Natural killer cell (primary cell): ENCODE data around the gene WHRN. TPM values are rescaled to one million over a fixed set of nuclear protein-coding genes. Genes with fewer than 3 reads are reported as not detected.

Source experiments
- ATAC-seq, 3 donors: fragments of 150-1000 bp in 2 of 3; fragments of 200-7000 bp in 1 of 3; cut with Tn5 transposase; 1 replicate in 1 of 3; 2 replicates in 2 of 3; pipeline ENCODE4 v1.10.0; 2021; ENCODE audit warnings: mild to moderate bottlenecking in 2 of 3, moderate library complexity in 2 of 3
- DNase-seq, 2 donors: peaks; one replicate each; pipeline versions ENCODE4 v3.0.0 to v3.0.0-alpha.2; 2013 to 2021; ENCODE audit warnings: mixed read lengths in 1 of 2
- H3K27ac ChIP-seq: one replicate; pipeline ENCODE4 v1.5.1; 2013; ENCODE audit warnings: mild to moderate bottlenecking, low read length
- H3K27me3 ChIP-seq: one replicate; pipeline ENCODE4 v1.6.1; 2013; ENCODE audit warnings: low read length; ENCODE audit not compliant: control insufficient read depth, insufficient read depth
- H3K36me3 ChIP-seq: one replicate; pipeline ENCODE4 v1.6.1; 2013; ENCODE audit warnings: low read length; ENCODE audit not compliant: control insufficient read depth, insufficient read depth
- H3K4me1 ChIP-seq: one replicate; pipeline ENCODE4 v1.6.1; 2013; ENCODE audit warnings: low read length; ENCODE audit not compliant: control insufficient read depth, insufficient read depth
- H3K4me3 ChIP-seq: one replicate; pipeline ENCODE4 v1.5.1; 2013; ENCODE audit warnings: low read length
- H3K9me3 ChIP-seq: one replicate; pipeline ENCODE4 v1.6.1; 2013; ENCODE audit warnings: low read length; ENCODE audit not compliant: control insufficient read depth, insufficient read depth
- H3K27ac Mint-ChIP-seq, 2 donors: one replicate each; pipeline ENCODE4 v1.8.0; 2022; ENCODE audit warnings: mild to moderate bottlenecking in 2 of 2, mixed read lengths in 2 of 2, moderate library complexity in 1 of 2
- H3K27me3 Mint-ChIP-seq, 2 donors: one replicate each; pipeline ENCODE4 v1.8.0; 2022; ENCODE audit warnings: low read depth in 2 of 2, mixed read lengths in 2 of 2
- H3K36me3 Mint-ChIP-seq: one replicate; pipeline ENCODE4 v1.8.0; 2022; ENCODE audit warnings: mixed read lengths
- H3K4me1 Mint-ChIP-seq, 2 donors: one replicate each; pipeline ENCODE4 v1.8.0; 2022; ENCODE audit warnings: mixed read lengths in 2 of 2
- H3K4me3 Mint-ChIP-seq: one replicate; pipeline ENCODE4 v1.8.0; 2022; ENCODE audit warnings: mild to moderate bottlenecking, moderate library complexity, mixed read lengths
- H3K9me3 Mint-ChIP-seq, 2 donors: one replicate each; pipeline ENCODE4 v1.8.0; 2022; ENCODE audit warnings: mixed read lengths in 2 of 2
- WGBS: methylation state at CpG from one replicate; pipeline ENCODE4 v1.1.7; 2013; ENCODE audit warnings: missing lambda C conversion rate; ENCODE audit not compliant: insufficient coverage; 5-methylcytosine and 5-hydroxymethylcytosine counted together
- intact Hi-C: fragments of 100-400 bp; cut with micrococcal nuclease; formaldehyde crosslinking; loops from one replicate; pipeline ENCODE4 v1.14.2; 2022
- total RNA-seq, 4 donors: library from RNA; stranded (reverse); fragments of 120-200 nt in 1 of 4; gene quantifications; one replicate each; pipeline versions ENCODE4 v1.2.3 to v1.2.4, GENCODE V29; 2013 to 2022
- TF ChIP-seq, protein P1 (sequence below): fragments of 200-600 bp; IDR thresholded peaks from one replicate; pipeline ENCODE4 v1.8.0; 2022; ENCODE audit warnings: antibody characterized with exemption

The WHRN gene
- total RNA-seq, 3 donors from 2014 or later (not counting 1 experiment from before 2014, with no cell fraction given), result 29.8 to 90.6 (median 36.8) TPM

DNA sequence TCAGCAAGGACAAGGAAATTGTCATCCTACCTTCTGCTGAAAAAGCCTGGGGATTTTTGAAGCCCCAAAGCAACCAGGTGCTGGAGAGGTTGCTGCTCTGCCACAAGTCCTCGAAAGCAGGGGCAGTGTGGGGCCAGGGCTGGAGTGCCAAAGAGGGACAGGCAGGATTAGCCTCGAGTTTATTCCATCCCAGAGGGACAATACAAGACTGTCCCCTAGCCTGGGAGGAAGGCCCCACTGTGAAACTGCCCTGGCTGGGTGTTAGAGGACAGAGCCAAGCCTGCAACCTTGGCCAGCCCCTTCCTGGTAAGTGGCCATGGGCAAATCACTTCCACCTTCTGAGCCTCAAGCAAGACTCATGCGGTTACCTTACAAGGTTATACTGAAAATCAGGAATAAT lies 55.1 kb downstream of the WHRN start:
- Histone ChIP-seq H3K36me3 (no peaks in the 10 kb centered on the region), H3K9me3 (no peaks in the 10 kb centered on the region), H3K4me1 (peaks cover 32% of the 10 kb centered on the region), H3K4me3 (no peak overlapping the region), H3K27me3 (no peaks in the 10 kb centered on the region), H3K27ac (no peak overlapping the region)
- no peaks in the 10 kb centered on the region for H3K9me3 Mint-ChIP-seq
- no peak overlapping the region for H3K4me3 Mint-ChIP-seq
- no peaks in the 10 kb centered on the region for H3K36me3 Mint-ChIP-seq
- 87% methylated on average over 3 of the region's 3 CpGs for WGBS
- ATAC-seq (no peak), DNase-seq (no peak)
- no peak overlapping the region for H3K27ac Mint-ChIP-seq
- TF ChIP-seq, protein P1, sequence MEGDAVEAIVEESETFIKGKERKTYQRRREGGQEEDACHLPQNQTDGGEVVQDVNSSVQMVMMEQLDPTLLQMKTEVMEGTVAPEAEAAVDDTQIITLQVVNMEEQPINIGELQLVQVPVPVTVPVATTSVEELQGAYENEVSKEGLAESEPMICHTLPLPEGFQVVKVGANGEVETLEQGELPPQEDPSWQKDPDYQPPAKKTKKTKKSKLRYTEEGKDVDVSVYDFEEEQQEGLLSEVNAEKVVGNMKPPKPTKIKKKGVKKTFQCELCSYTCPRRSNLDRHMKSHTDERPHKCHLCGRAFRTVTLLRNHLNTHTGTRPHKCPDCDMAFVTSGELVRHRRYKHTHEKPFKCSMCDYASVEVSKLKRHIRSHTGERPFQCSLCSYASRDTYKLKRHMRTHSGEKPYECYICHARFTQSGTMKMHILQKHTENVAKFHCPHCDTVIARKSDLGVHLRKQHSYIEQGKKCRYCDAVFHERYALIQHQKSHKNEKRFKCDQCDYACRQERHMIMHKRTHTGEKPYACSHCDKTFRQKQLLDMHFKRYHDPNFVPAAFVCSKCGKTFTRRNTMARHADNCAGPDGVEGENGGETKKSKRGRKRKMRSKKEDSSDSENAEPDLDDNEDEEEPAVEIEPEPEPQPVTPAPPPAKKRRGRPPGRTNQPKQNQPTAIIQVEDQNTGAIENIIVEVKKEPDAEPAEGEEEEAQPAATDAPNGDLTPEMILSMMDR, result no peak
- intact Hi-C loops, result no loop called here
- peaks cover 0 to 4% of the 10 kb centered on the region in 2 donors for H3K27me3 Mint-ChIP-seq
- peaks cover 20 to 34% of the 10 kb centered on the region in 2 donors for H3K4me1 Mint-ChIP-seq

- peaks cover 32% of the 10 kb centered on the region for H3K4me1 ChIP-seq
- no peak for ATAC-seq
- H3K4me3 ChIP-seq, result no peak overlapping the region
- 65% methylated on average over 5 of the region's 5 CpGs for WGBS
- peaks cover 20 to 34% of the 10 kb centered on the region in 2 donors for H3K4me1 Mint-ChIP-seq
- H3K27me3 ChIP-seq, result no peaks in the 10 kb centered on the region
- peak overlapping the region in 1 of 2 donors; percentile 54 for H3K27ac Mint-ChIP-seq
- H3K27me3 Mint-ChIP-seq, result peaks cover 0 to 4% of the 10 kb centered on the region in 2 donors
- no peaks in the 10 kb centered on the region for H3K9me3 ChIP-seq
- H3K36me3 Mint-ChIP-seq, result no peaks in the 10 kb centered on the region
- intact Hi-C loops, result no loop called here
- H3K4me3 Mint-ChIP-seq, result no peak overlapping the region
- no peaks in the 10 kb centered on the region for H3K9me3 Mint-ChIP-seq
- DNase-seq, result no peak
- H3K36me3 ChIP-seq, result no peaks in the 10 kb centered on the region
- H3K27ac ChIP-seq, result no peak overlapping the region
- TF ChIP-seq, protein P1, result no peak
These were observed 56.0 kb downstream of the WHRN start for GRCh38 chr9:114449236-114449635.

GRCh38 chr9:114448706-114449105 lies 56.6 kb downstream of the WHRN start:
- ATAC-seq, result no peak
- TF ChIP-seq, protein P1, result no peak
- Histone ChIP-seq H3K27me3 (no peaks in the 10 kb centered on the region), H3K9me3 (no peaks in the 10 kb centered on the region), H3K4me3 (no peak overlapping the region), H3K36me3 (no peaks in the 10 kb centered on the region), H3K4me1 (peaks cover 32% of the 10 kb centered on the region), H3K27ac (no peak overlapping the region)
- Mint-ChIP-seq H3K27ac (peak overlapping the region in 1 of 2 donors; percentile 54), H3K4me3 (no peak overlapping the region), H3K36me3 (no peaks in the 10 kb centered on the region), H3K9me3 (no peaks in the 10 kb centered on the region), H3K4me1 (peaks cover 20 to 34% of the 10 kb centered on the region in 2 donors), H3K27me3 (peaks cover 0 to 4% of the 10 kb centered on the region in 2 donors)
- intact Hi-C loops, result no loop called here
- 22% methylated on average over 2 of the region's 2 CpGs for WGBS
- no peak for DNase-seq
